Breast epithelium (tissue), 4 donors: ENCODE measurements around the gene SERGEF. TPM values are rescaled to one million over a fixed set of nuclear protein-coding genes. Genes with fewer than 3 reads are reported as not detected.
"Not testable (repeated sequence)": the region's sequence is repeated elsewhere in the genome, so short reads cannot be mapped to it uniquely, and the experiment has no call there.

Experiments
- DNase-seq, 2 donors: peaks; one replicate each; pipeline ENCODE4 v3.0.0-alpha.2; 2019; ENCODE audit warnings: low spot score in 2 of 2
- H3K27ac ChIP-seq, 2 donors: fragments of 200-600 bp; sonication (generic) in 1 of 2; one replicate each; pipeline ENCODE4 v1.5.1; 2016 to 2019; ENCODE audit warnings: mild to moderate bottlenecking in 1 of 2
- H3K27me3 ChIP-seq, 2 donors: fragments of 200-600 bp; sonication (generic) in 1 of 2; one replicate each; pipeline versions ENCODE4 v1.5.1 to v1.6.0; 2017 to 2019; ENCODE audit warnings: control low read depth in 1 of 2, mild to moderate bottlenecking in 1 of 2
- H3K36me3 ChIP-seq: fragments of 200-600 bp; one replicate; pipeline ENCODE4 v1.5.1; 2019
- H3K4me1 ChIP-seq, 2 donors: fragments of 200-600 bp; sonication (generic); one replicate each; pipeline ENCODE4 v1.5.1; 2016 to 2019; ENCODE audit warnings: control low read depth in 1 of 2
- H3K4me3 ChIP-seq, 3 donors: fragments of 200-600 bp; sonication (generic); 1 replicate in 2 of 3; 2 replicates in 1 of 3; pipeline ENCODE4 v1.5.1; 2016 to 2019; ENCODE audit warnings: mild to moderate bottlenecking in 3 of 3, moderate library complexity in 2 of 3
- H3K9me3 ChIP-seq, 2 donors: fragments of 200-600 bp; sonication (generic) in 1 of 2; one replicate each; pipeline ENCODE4 v1.5.1; 2016 to 2019; ENCODE audit warnings: control low read depth in 1 of 2
- POLR2A ChIP-seq: fragments of 450-650 bp; IDR thresholded peaks from one replicate; pipeline ENCODE4 v1.6.1; 2016; ENCODE audit warnings: antibody characterized with exemption, mild to moderate bottlenecking, moderate library complexity
- POLR2AphosphoS5 ChIP-seq, 3 donors: sonication (generic); formaldehyde crosslinking; IDR thresholded peaks; one replicate each; pipeline ENCODE4 v1.6.1; 2017; ENCODE audit warnings: antibody characterized with exemption in 3 of 3
- intact Hi-C: fragments of 100-400 bp; cut with DNase I; formaldehyde crosslinking; loops from one replicate; pipeline ENCODE4 v1.15.1; 2023; ENCODE audit warnings: low total_unique reads
- total RNA-seq, 3 donors: library from RNA; depleted of rRNA; stranded (reverse); fragments of >200 nt; gene quantifications; one replicate each; pipeline ENCODE4 v1.1.0, GENCODE V29; 2016
- TF ChIP-seq, protein P1 (sequence below), 3 donors: fragments of 450-650 bp; IDR thresholded peaks; one replicate each; pipeline ENCODE4 v1.5.1; 2016 to 2017; ENCODE audit warnings: antibody characterized with exemption in 3 of 3, mild to moderate bottlenecking in 3 of 3, moderate library complexity in 3 of 3

The SERGEF gene
- total RNA-seq, 3 donors from 2014 or later, result 31.8 to 47.5 (median 41.9) TPM

DNA sequence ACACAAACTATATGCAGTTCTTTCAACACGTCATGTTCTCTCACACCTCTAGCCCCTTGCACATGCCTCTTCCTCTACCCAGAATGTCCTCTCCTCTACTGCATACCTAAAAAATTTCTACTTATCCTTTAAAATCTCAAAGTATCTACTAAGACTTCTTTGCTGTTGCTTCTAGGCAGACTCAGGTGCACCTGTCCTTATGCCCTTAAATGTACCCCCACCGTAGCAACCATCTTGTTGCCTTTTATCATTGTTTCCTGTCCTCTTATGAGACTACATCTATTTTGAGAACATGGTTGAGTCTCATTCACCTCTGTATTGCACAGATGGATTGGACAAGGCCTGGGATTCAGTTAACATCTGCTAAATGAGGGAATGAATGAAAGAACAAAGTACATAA lies 134.1 kb downstream of the SERGEF start:
- intact Hi-C loops, result no loop called here
- no peak for DNase-seq
- H3K27me3 ChIP-seq, result no peaks in the 10 kb centered on the region
- no peaks in the 10 kb centered on the region for H3K4me1 ChIP-seq
- H3K36me3 ChIP-seq, result no peaks in the 10 kb centered on the region
- TF ChIP-seq POLR2AphosphoS5 (IDR thresholded peaks at IDR 0.05), result no peak
- TF ChIP-seq, protein P1, sequence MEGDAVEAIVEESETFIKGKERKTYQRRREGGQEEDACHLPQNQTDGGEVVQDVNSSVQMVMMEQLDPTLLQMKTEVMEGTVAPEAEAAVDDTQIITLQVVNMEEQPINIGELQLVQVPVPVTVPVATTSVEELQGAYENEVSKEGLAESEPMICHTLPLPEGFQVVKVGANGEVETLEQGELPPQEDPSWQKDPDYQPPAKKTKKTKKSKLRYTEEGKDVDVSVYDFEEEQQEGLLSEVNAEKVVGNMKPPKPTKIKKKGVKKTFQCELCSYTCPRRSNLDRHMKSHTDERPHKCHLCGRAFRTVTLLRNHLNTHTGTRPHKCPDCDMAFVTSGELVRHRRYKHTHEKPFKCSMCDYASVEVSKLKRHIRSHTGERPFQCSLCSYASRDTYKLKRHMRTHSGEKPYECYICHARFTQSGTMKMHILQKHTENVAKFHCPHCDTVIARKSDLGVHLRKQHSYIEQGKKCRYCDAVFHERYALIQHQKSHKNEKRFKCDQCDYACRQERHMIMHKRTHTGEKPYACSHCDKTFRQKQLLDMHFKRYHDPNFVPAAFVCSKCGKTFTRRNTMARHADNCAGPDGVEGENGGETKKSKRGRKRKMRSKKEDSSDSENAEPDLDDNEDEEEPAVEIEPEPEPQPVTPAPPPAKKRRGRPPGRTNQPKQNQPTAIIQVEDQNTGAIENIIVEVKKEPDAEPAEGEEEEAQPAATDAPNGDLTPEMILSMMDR (IDR thresholded peaks at IDR 0.05), result no peak
- TF ChIP-seq POLR2A, result no peak
- no peaks in the 10 kb centered on the region for H3K9me3 ChIP-seq
- H3K4me3 ChIP-seq, result no peak overlapping the region
- no peak overlapping the region for H3K27ac ChIP-seq

DNA sequence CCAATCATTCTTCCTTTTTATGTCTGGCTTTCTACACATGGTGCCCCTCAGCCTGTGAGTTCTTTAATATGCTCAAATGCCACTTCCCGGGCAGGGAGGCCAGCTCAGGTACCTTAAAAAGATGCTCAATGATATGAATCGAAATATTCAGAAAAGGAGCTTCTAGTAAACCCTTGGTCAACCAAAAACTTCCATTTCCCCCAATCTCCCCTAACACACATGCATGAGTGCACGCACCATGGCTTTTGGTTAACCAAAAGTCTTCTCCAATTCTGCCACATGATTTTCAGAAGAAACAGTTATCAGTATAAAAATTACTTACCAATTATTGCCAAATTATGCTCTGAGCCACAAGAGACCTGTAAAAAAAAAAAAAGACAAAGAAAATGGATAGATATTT lies 135.0 kb downstream of the SERGEF start:
- H3K36me3 ChIP-seq, result no peaks in the 10 kb centered on the region
- no peak for DNase-seq
- no peak overlapping the region for H3K27ac ChIP-seq
- H3K9me3 ChIP-seq, result no peaks in the 10 kb centered on the region
- H3K4me1 ChIP-seq, result no peaks in the 10 kb centered on the region
- no peak for TF ChIP-seq POLR2AphosphoS5 (IDR thresholded peaks at IDR 0.05)
- TF ChIP-seq, protein P1 (IDR thresholded peaks at IDR 0.05), result no peak
- no peak for TF ChIP-seq POLR2A
- H3K4me3 ChIP-seq, result no peak overlapping the region
- H3K27me3 ChIP-seq, result no peaks in the 10 kb centered on the region
- intact Hi-C loops, result no loop called here

DNA sequence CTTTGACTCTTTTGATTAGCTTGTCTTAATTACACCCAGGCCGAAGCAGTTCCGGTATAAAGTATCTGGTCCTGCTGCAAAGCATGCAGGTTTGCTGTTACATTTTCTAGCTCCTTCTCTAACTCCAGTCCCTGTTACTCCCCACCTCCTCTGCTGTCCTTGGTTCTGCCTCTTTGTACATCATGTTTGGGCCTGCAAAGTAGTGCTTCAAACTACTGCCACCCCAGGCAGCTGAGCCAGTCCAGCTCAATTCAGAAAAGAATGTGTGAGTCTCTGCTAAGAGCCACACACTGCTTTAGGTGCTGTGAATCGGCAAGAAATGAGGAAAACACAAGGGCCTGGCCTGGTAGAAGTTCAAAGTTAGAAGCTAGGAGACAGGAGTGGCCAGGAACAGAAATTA lies 136.0 kb downstream of the SERGEF start:
- intact Hi-C loops, result no loop called here
- TF ChIP-seq POLR2AphosphoS5 (IDR thresholded peaks at IDR 0.05) (no peak), POLR2A (no peak)
- TF ChIP-seq, protein P1 (IDR thresholded peaks at IDR 0.05), result no peak
- no peak for DNase-seq
- Histone ChIP-seq H3K9me3 (no peaks in the 10 kb centered on the region), H3K4me3 (no peak overlapping the region), H3K27me3 (no peaks in the 10 kb centered on the region), H3K27ac (no peak overlapping the region), H3K36me3 (no peaks in the 10 kb centered on the region), H3K4me1 (no peaks in the 10 kb centered on the region)

DNA sequence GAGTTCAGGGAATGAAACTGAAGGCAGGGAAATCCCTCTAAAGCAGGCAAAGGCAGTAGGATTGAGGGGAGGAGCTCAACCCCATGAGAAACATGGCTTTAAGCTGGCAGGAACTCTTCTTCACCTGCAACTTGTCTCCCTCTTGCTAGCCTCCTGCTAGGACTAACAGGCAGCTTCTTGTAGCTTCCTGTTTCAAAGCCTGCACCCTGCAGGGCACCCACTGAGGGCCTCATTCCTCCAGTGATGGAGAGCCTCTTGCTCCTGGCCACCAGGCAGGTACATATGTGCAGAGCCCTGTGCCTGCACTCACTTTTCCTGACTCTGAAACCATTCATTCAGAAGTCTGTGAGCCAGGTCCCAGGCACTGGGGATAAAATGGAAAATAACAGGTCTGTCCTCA lies 137.0 kb downstream of the SERGEF start:
- TF ChIP-seq POLR2AphosphoS5 (IDR thresholded peaks at IDR 0.05) (no peak), POLR2A (no peak)
- TF ChIP-seq, protein P1 (IDR thresholded peaks at IDR 0.05), result no peak
- no peak for DNase-seq
- H3K27me3 ChIP-seq, result no peaks in the 10 kb centered on the region
- no peak overlapping the region for H3K4me3 ChIP-seq
- no peaks in the 10 kb centered on the region for H3K4me1 ChIP-seq
- intact Hi-C loops, result no loop called here
- H3K9me3 ChIP-seq, result no peaks in the 10 kb centered on the region
- no peaks in the 10 kb centered on the region for H3K36me3 ChIP-seq
- no peak overlapping the region for H3K27ac ChIP-seq

DNA sequence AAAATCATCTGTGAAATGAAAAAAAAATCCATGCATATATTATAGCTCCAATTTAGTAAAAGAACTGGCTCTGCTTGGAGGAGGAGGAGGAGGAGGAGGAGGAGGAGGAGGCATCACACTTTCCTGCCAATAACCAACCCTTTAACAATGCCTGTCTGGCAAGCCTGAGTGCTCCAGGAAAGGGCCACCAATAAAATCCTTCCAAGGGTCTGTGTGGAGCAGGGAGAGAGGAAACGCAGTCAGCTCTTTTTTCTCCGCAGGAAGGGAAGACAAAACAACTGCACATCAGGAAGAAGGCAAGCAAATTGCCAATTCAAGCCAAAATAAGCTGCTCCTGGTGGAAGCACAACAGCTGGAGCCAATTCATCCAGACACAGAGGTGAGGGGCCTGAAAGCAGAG lies 139.3 kb downstream of the SERGEF start:
- Histone ChIP-seq H3K4me1 (no peaks in the 10 kb centered on the region), H3K4me3 (no peak overlapping the region), H3K27me3 (no peaks in the 10 kb centered on the region), H3K27ac (no peak overlapping the region), H3K9me3 (no peaks in the 10 kb centered on the region), H3K36me3 (no peaks in the 10 kb centered on the region)
- DNase-seq, result no peak
- no peak for TF ChIP-seq POLR2A
- no peak for TF ChIP-seq POLR2AphosphoS5 (IDR thresholded peaks at IDR 0.05)
- intact Hi-C loops, result no loop called here

DNA sequence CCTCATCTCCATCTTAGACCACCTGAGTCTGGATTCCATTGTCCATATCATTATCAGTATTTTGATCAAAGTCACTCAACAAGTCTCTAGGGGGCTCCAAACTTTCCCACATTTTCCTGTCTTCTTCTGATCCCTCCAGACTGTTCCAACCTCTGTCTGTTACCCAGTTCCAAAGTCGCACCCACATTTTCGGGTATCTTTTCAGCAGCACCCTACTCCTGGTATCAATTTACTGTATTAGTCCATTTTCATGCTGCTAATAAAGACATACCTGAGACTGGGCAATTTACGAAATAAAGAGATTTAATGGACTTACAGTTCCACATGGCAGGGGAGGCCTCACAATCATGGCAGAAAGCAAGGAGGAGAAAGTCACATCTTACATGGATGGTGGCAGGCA lies 144.4 kb downstream of the SERGEF start:
- H3K4me3 ChIP-seq, DNase-seq, H3K4me1 ChIP-seq, H3K27ac ChIP-seq, H3K27me3 ChIP-seq, H3K36me3 ChIP-seq, H3K9me3 ChIP-seq, intact Hi-C loops: not testable (repeated sequence)
